Suprapubic skin (tissue), 3 donors: ENCODE measurements around the gene SMG5.

Experiments
- POLR2AphosphoS5 ChIP-seq, 3 donors: sonication (generic); formaldehyde crosslinking; IDR thresholded peaks; one replicate each; pipeline ENCODE4 v1.6.1; 2017; ENCODE audit warnings: antibody characterized with exemption in 3 of 3
- TF ChIP-seq, protein P1 (sequence below), 2 donors: fragments of 200-600 bp in 1 of 2; fragments of 450-650 bp in 1 of 2; sonication (generic) in 1 of 2; IDR thresholded peaks; one replicate each; pipeline ENCODE4 v1.5.1; 2016 to 2019; ENCODE audit warnings: antibody characterized with exemption in 2 of 2, mild to moderate bottlenecking in 1 of 2, moderate library complexity in 1 of 2

DNA sequence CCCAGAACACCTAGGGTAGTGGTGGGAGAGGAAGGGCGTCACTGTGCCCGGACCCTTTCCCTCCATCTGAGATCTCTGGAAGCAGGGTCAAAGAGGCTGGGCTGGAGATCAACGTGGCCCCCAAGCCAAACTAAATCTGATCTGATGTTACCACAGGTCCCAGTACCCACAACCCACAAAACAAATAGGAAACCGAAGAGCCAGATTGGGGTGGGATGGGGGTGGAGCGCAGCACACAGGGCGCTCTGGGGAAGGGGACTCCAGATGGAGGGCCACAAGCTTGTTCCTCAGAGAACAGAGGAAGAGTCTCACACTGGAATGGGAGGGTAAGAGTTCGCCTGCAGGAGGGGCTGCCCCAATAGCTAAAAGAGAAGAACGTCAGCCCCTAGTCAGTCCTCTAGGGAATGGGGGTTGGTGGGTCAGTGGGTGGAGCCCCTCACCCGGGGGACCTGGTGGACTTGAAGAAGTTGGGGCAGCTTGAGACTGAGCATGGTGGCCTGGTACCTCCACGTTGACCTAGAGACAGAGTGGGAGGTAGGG lies 36.3 kb downstream of the SMG5 start:
- TF ChIP-seq, protein P1, sequence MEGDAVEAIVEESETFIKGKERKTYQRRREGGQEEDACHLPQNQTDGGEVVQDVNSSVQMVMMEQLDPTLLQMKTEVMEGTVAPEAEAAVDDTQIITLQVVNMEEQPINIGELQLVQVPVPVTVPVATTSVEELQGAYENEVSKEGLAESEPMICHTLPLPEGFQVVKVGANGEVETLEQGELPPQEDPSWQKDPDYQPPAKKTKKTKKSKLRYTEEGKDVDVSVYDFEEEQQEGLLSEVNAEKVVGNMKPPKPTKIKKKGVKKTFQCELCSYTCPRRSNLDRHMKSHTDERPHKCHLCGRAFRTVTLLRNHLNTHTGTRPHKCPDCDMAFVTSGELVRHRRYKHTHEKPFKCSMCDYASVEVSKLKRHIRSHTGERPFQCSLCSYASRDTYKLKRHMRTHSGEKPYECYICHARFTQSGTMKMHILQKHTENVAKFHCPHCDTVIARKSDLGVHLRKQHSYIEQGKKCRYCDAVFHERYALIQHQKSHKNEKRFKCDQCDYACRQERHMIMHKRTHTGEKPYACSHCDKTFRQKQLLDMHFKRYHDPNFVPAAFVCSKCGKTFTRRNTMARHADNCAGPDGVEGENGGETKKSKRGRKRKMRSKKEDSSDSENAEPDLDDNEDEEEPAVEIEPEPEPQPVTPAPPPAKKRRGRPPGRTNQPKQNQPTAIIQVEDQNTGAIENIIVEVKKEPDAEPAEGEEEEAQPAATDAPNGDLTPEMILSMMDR (IDR thresholded peaks at IDR 0.05) = no peak
- TF ChIP-seq POLR2AphosphoS5 (IDR thresholded peaks at IDR 0.05) = no peak
